Stimulated activated CD8-positive, alpha-beta memory T cell treated with anti-CD3 and anti-CD28 coated beads, Interleukin-7, amount 100 ng/mL, for 24 hours (primary cell): ENCODE results near the gene C14orf93.
A peak's percentile ranks its signal among the peaks of the same experiment; 100 is the strongest.

Experiments used
- DNase-seq: peaks from one replicate; pipeline ENCODE4 v3.0.0-alpha.2; 2020; ENCODE audit warnings: low read depth

Gene C14orf93

GRCh38 chr14:23045419-23046357 lies 35.7 kb upstream of the C14orf93 start:
- no peak for DNase-seq

- DNase-seq = no peak
These were observed 34.9 kb upstream of the C14orf93 start for GRCh38 chr14:23044840-23045239.

- DNase-seq = no peak
These were observed 33.8 kb upstream of the C14orf93 start for GRCh38 chr14:23043754-23044153.

- DNase-seq = no peak
These were observed 33.2 kb upstream of the C14orf93 start for GRCh38 chr14:23043145-23043544.

- DNase-seq = no peak
These were observed 32.4 kb upstream of the C14orf93 start, which contains the start of gene PSMB11 for GRCh38 chr14:23042162-23042965. PSMB11 (plus strand) TSS chr14:23042212; CDS start chr14:23042226, 14 bp downstream.

GRCh38 chr14:23041729-23042128 lies 31.8 kb upstream of the C14orf93 start:
- no peak for DNase-seq

GRCh38 chr14:23040100-23040499 lies 30.2 kb upstream of the C14orf93 start:
- DNase-seq = no peak

- DNase-seq = no peak
These were observed 25.6 kb upstream of the C14orf93 start for GRCh38 chr14:23035303-23036144.

GRCh38 chr14:23034498-23035302 lies 24.8 kb upstream of the C14orf93 start, which contains the start of gene PSMB5:
PSMB5 (minus strand) TSS chr14:23034900; CDS start chr14:23034881, 19 bp downstream.
- peak; percentile 71 for DNase-seq

- no peak for DNase-seq
These were observed 24.0 kb upstream of the C14orf93 start for GRCh38 chr14:23033801-23034497.

GRCh38 chr14:23033251-23033727 lies 23.3 kb upstream of the C14orf93 start:
- DNase-seq = no peak

- no peak for DNase-seq
These were observed 21.0 kb upstream of the C14orf93 start for GRCh38 chr14:23030936-23031335.

GRCh38 chr14:23028799-23029198 lies 18.9 kb upstream of the C14orf93 start:
- no peak for DNase-seq

- DNase-seq = no peak
These were observed 15.3 kb upstream of the C14orf93 start for GRCh38 chr14:23025151-23025814.

- DNase-seq = no peak
These were observed 14.7 kb upstream of the C14orf93 start for GRCh38 chr14:23024612-23025075.

GRCh38 chr14:23023795-23024152 lies 13.8 kb upstream of the C14orf93 start:
- no peak for DNase-seq

- DNase-seq = no peak
These were observed 13.3 kb upstream of the C14orf93 start for GRCh38 chr14:23023022-23023794.

GRCh38 chr14:23021889-23022442 lies 12.0 kb upstream of the C14orf93 start:
- DNase-seq = no peak
